ENCODE measurements around the gene ACOD1. TPM values are rescaled to one million over a fixed set of nuclear protein-coding genes. Genes with fewer than 3 reads are reported as not detected.

The ACOD1 gene
- total and polyA plus RNA-seq, 2 of the 13 experiments (the other 11 are each of a cell fraction or from before 2014, with no cell fraction given): not detected

GRCh38 chr13:76991796-76992547 is 43.7 kb downstream of the ACOD1 start, which contains the start of gene CLN5 (continued):
- peak; percentile 61; the same call in 1 of the 2 replicates for TF ChIP-seq SRY (CRISPR knock-in tag; IDR thresholded peaks at IDR 0.05)
- TF ChIP-seq, protein P1, sequence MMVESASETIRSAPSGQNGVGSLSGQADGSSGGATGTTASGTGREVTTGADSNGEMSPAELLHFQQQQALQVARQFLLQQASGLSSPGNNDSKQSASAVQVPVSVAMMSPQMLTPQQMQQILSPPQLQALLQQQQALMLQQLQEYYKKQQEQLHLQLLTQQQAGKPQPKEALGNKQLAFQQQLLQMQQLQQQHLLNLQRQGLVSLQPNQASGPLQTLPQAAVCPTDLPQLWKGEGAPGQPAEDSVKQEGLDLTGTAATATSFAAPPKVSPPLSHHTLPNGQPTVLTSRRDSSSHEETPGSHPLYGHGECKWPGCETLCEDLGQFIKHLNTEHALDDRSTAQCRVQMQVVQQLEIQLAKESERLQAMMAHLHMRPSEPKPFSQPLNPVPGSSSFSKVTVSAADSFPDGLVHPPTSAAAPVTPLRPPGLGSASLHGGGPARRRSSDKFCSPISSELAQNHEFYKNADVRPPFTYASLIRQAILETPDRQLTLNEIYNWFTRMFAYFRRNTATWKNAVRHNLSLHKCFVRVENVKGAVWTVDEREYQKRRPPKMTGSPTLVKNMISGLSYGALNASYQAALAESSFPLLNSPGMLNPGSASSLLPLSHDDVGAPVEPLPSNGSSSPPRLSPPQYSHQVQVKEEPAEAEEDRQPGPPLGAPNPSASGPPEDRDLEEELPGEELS (CRISPR knock-in tag; IDR thresholded peaks at IDR 0.05): peak; percentile 65
- no peak for TF ChIP-seq ZMYM2 (CRISPR knock-in tag; IDR thresholded peaks at IDR 0.05)
- peak; percentile 74; the same call in 1 of the 2 replicates for TF ChIP-seq HOXA9 (CRISPR knock-in tag; IDR thresholded peaks at IDR 0.05; ENCODE audit: borderline replicate concordance)
- no peak for TF ChIP-seq ATM (IDR thresholded peaks at IDR 0.05; ENCODE audit: borderline replicate concordance)
- TF ChIP-seq NFIB (CRISPR knock-in tag; IDR thresholded peaks at IDR 0.05; ENCODE audit: borderline replicate concordance): no peak
- peak; percentile 82 for TF ChIP-seq MED13 (CRISPR knock-in tag; IDR thresholded peaks at IDR 0.05)
- peak; percentile 46 for TF ChIP-seq KMT2A (CRISPR knock-in tag; IDR thresholded peaks at IDR 0.05)
- TF ChIP-seq CREM (IDR thresholded peaks at IDR 0.05): peak; percentile 71; the same call in 1 of the 2 replicates
- peak; percentile 70 for TF ChIP-seq CREM (CRISPR knock-in tag; IDR thresholded peaks at IDR 0.05)
- TF ChIP-seq, protein P2, sequence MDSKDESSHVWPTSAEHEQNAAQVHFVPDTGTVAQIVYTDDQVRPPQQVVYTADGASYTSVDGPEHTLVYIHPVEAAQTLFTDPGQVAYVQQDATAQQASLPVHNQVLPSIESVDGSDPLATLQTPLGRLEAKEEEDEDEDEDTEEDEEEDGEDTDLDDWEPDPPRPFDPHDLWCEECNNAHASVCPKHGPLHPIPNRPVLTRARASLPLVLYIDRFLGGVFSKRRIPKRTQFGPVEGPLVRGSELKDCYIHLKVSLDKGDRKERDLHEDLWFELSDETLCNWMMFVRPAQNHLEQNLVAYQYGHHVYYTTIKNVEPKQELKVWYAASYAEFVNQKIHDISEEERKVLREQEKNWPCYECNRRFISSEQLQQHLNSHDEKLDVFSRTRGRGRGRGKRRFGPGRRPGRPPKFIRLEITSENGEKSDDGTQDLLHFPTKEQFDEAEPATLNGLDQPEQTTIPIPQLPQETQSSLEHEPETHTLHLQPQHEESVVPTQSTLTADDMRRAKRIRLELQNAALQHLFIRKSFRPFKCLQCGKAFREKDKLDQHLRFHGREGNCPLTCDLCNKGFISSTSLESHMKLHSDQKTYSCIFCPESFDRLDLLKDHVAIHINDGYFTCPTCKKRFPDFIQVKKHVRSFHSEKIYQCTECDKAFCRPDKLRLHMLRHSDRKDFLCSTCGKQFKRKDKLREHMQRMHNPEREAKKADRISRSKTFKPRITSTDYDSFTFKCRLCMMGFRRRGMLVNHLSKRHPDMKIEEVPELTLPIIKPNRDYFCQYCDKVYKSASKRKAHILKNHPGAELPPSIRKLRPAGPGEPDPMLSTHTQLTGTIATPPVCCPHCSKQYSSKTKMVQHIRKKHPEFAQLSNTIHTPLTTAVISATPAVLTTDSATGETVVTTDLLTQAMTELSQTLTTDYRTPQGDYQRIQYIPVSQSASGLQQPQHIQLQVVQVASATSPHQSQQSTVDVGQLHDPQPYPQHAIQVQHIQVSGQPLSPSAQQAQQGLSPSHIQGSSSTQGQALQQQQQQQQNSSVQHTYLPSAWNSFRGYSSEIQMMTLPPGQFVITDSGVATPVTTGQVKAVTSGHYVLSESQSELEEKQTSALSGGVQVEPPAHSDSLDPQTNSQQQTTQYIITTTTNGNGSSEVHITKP (CRISPR knock-in tag; IDR thresholded peaks at IDR 0.05; ENCODE audit: low read depth): no peak
- TF ChIP-seq ZNF687 (CRISPR knock-in tag; IDR thresholded peaks at IDR 0.05): peak; percentile 99
- TF ChIP-seq ZNF713 (CRISPR knock-in tag; IDR thresholded peaks at IDR 0.05): no peak
- TF ChIP-seq ZFP62 (CRISPR knock-in tag; IDR thresholded peaks at IDR 0.05): no peak; the same call in 1 of the 2 replicates
- TF ChIP-seq, protein P3, sequence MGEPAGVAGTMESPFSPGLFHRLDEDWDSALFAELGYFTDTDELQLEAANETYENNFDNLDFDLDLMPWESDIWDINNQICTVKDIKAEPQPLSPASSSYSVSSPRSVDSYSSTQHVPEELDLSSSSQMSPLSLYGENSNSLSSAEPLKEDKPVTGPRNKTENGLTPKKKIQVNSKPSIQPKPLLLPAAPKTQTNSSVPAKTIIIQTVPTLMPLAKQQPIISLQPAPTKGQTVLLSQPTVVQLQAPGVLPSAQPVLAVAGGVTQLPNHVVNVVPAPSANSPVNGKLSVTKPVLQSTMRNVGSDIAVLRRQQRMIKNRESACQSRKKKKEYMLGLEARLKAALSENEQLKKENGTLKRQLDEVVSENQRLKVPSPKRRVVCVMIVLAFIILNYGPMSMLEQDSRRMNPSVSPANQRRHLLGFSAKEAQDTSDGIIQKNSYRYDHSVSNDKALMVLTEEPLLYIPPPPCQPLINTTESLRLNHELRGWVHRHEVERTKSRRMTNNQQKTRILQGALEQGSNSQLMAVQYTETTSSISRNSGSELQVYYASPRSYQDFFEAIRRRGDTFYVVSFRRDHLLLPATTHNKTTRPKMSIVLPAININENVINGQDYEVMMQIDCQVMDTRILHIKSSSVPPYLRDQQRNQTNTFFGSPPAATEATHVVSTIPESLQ (CRISPR knock-in tag; conservative IDR thresholded peaks at IDR 0.05): no peak
